Right lobe of liver (tissue), 6 donors: Measurements from ENCODE around the gene SP5. TPM values are rescaled to one million over a fixed set of nuclear protein-coding genes. Genes with fewer than 3 reads are reported as not detected.

Experiments used
- ATAC-seq, 4 donors: fragments of 200-7000 bp; cut with Tn5 transposase; one replicate each; pipeline ENCODE4 v1.9.1; 2020; ENCODE audit warnings: mild to moderate bottlenecking in 4 of 4, moderate library complexity in 4 of 4
- DNase-seq, 3 donors: peaks; one replicate each; pipeline ENCODE4 v3.0.0-alpha.2; 2020
- H3K27ac ChIP-seq, 3 donors: fragments of 200-600 bp; one replicate each; pipeline ENCODE4 v1.8.0; 2022
- H3K27me3 ChIP-seq, 2 donors: fragments of 200-600 bp; one replicate each; pipeline ENCODE4 v1.8.0; 2022
- H3K36me3 ChIP-seq, 4 donors: fragments of 200-600 bp; sonication (generic) in 1 of 4; one replicate each; pipeline versions ENCODE4 v1.5.1 to v1.8.0; 2017 to 2022; ENCODE audit warnings: control low read depth in 1 of 4
- H3K4me1 ChIP-seq, 4 donors: fragments of 200-600 bp; sonication (generic) in 1 of 4; one replicate each; pipeline versions ENCODE4 v1.5.1 to v1.8.0; 2017 to 2022; ENCODE audit warnings: control low read depth in 1 of 4
- H3K4me3 ChIP-seq, 3 donors: fragments of 200-600 bp; one replicate each; pipeline ENCODE4 v1.8.0; 2022
- H3K9me3 ChIP-seq, 4 donors: fragments of 200-600 bp; sonication (generic) in 1 of 4; one replicate each; pipeline versions ENCODE4 v1.5.1 to v1.8.0; 2017 to 2022; ENCODE audit warnings: control low read depth in 1 of 4
- POLR2A ChIP-seq: fragments of 450-650 bp; IDR thresholded peaks from one replicate; pipeline ENCODE4 v1.6.1; 2017; ENCODE audit warnings: antibody characterized with exemption, mild to moderate bottlenecking
- WGBS: methylation state at CpG from one replicate; pipeline ENCODE4 v1.1.6; 2018; ENCODE audit warnings: low coverage, low lambda C conversion rate; ENCODE audit not compliant: insufficient coverage; ENCODE audit errors: missing lambda C conversion rate; 5-methylcytosine and 5-hydroxymethylcytosine counted together
- intact Hi-C, 2 donors: fragments of 100-400 bp; cut with DNase I; formaldehyde crosslinking; loops; one replicate each; pipeline versions ENCODE4 v1.11.2 to v1.14.1; 2022
- total RNA-seq, 6 experiments: library from RNA; depleted of rRNA in 2 of 6; stranded (reverse); fragments of >200 nt in 2 of 6; fragmentation: NEBNext Ultra II Directional in 3 of 6; extraction: Animal tissue kit (Norgen Biotek cat#: 25700) in 3 of 6; gene quantifications; one replicate each; pipeline versions ENCODE4 v1.1.0 to v1.2.4, GENCODE V29; 2016 to 2023
- TF ChIP-seq, protein P1 (sequence below), 4 donors: fragments of 200-600 bp in 3 of 4; fragments of 450-650 bp in 1 of 4; IDR thresholded peaks; one replicate each; pipeline versions ENCODE4 v1.5.1 to v1.8.0; 2016 to 2022; ENCODE audit warnings: antibody characterized with exemption in 4 of 4, mild to moderate bottlenecking in 2 of 4
- donor health status: DM: no; HTN: yes; CAD: no.
- donor health status: DM: no; HTN: no; CAD: no.
- donor health status: DM: no; HTN: no; CAD: no.
- donor health status: DM: no; HTN: yes; CAD: no.
- donor health status: DM: no; HTN: yes; CAD: no.

SP5 gene
- total RNA-seq, 6 experiments from 2014 or later, result 1.4 to 16.0 (median 1.9) TPM

DNA sequence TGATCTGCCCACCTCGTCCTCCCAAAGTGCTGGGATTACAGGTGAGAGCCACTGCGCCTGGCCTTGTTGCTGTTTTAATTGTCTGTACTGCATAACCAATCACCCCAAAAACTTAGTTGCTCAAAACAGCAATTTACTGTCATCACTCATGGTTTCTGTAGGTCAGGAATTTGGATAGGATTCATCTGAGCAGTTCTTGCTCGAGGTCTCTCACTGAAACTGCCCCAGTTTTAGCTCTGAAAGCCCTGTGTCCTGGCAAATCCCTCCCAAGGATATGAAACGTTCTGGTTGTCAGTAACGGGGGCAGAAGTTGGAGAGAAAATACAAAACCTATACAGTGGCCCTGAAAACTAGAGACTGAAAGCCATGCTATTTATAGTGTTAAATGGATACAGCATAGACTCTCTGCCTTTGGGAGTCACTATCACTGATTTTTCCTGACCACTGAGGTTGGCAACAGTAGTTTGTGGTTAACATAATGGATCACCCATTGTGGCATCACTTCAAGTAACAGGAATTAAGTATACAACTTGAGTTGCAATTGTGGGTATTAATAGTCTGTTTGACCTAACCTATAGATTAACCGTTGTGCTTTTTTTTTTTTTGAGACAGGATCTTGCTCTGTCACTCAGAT lies 27.9 kb downstream of the SP5 start:
- intact Hi-C loops, result no loop called here
- WGBS, result 69% methylated on average over 4 of the region's 6 CpGs
- Histone ChIP-seq H3K27me3 (no peaks in the 10 kb centered on the region), H3K9me3 (no peaks in the 10 kb centered on the region), H3K4me3 (no peak overlapping the region), H3K27ac (no peak overlapping the region), H3K4me1 (peaks cover 0 to 9% (median 2%) of the 10 kb centered on the region in 4 donors), H3K36me3 (no peaks in the 10 kb centered on the region)
- no peak for TF ChIP-seq POLR2A
- TF ChIP-seq, protein P1, sequence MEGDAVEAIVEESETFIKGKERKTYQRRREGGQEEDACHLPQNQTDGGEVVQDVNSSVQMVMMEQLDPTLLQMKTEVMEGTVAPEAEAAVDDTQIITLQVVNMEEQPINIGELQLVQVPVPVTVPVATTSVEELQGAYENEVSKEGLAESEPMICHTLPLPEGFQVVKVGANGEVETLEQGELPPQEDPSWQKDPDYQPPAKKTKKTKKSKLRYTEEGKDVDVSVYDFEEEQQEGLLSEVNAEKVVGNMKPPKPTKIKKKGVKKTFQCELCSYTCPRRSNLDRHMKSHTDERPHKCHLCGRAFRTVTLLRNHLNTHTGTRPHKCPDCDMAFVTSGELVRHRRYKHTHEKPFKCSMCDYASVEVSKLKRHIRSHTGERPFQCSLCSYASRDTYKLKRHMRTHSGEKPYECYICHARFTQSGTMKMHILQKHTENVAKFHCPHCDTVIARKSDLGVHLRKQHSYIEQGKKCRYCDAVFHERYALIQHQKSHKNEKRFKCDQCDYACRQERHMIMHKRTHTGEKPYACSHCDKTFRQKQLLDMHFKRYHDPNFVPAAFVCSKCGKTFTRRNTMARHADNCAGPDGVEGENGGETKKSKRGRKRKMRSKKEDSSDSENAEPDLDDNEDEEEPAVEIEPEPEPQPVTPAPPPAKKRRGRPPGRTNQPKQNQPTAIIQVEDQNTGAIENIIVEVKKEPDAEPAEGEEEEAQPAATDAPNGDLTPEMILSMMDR (IDR thresholded peaks at IDR 0.05), result no peak
- ATAC-seq (no peak), DNase-seq (no peak)

DNA sequence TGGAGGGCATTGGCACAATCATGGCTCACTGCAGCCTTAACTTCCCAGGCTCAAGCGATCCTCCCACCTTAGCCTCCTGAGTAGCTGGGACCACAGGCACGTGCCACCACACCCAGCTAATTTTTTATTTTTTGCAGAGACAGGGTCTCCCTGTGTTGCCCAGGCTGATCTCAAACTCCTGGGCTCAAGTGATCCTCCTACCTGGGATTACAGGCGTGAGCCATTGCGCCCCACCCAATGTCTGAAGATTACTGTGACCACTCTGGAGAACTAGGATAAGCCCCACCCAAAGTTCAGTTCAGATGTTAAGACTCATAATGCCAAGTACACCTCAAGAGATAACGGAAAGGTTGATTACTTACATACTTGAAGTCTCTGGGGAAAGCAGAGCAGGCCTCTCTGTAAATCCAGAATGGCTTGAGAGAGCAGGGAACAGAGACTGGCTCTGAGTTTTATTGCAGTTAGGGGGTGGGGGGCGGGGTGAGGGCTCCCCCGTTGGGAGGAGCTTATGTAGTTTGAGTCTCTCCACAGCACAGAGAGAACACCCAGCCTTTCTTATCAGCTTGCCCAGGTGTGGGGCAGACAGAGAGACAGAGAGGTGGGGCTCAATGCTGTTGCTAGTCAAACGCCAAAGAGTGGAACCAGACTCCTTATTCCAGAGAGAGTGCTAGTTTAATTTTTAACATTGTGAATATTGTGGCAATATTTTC lies 28.5 kb downstream of the SP5 start:
- TF ChIP-seq, protein P1 (IDR thresholded peaks at IDR 0.05), result no peak
- TF ChIP-seq POLR2A, result no peak
- no peaks in the 10 kb centered on the region for H3K9me3 ChIP-seq
- DNase-seq (no peak), ATAC-seq (peak; percentile 46 to 78 (median 60))
- H3K27ac ChIP-seq, result peak overlapping the region in 2 of 3 donors; percentile 32 to 56
- intact Hi-C loops, result no loop called here
- H3K36me3 ChIP-seq, result no peaks in the 10 kb centered on the region
- peaks cover 0 to 9% (median 2%) of the 10 kb centered on the region in 4 donors for H3K4me1 ChIP-seq
- no peaks in the 10 kb centered on the region for H3K27me3 ChIP-seq
- 48% methylated on average over 7 of the region's 8 CpGs for WGBS
- peak overlapping the region in 2 of 3 donors; percentile 22 to 40 for H3K4me3 ChIP-seq

DNA sequence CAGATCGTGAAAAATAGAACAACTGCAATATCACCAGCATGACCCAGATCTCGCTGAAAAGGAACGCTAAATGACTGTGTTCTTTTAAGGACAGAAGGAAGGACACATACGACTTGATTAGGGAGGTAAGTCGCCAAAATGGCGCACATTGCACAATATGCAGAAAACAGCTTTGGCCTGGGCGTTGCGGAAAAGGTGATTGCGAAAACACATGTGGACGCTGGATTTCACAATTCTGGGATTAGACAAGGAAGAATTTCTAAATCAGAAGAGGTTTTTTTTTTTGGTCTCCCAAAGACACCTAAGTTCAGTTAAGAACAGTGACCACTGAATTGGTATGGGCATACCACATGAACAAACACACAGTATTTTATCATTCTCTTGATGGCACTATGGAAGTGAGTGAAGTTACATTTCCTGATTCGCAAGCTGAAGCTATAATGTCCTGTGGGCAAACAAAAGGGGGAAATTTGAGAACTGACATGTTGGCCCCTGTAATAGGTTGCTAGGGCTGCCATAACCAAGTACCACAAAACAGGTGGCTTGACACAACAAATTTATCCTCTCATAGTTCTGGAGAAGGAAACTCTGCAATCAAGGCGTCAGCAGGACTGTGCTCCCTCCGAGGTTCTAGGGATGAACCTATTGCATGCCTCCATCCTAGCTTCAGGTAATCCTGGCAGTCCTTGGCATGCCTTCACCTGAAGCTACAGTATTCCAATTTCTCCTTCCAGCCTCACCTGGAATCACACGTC lies 29.3 kb downstream of the SP5 start:
- H3K36me3 ChIP-seq, result no peaks in the 10 kb centered on the region
- no peaks in the 10 kb centered on the region for H3K9me3 ChIP-seq
- intact Hi-C loops, result no loop called here
- H3K4me1 ChIP-seq, result peaks cover 0 to 9% (median 2%) of the 10 kb centered on the region in 4 donors
- DNase-seq (peak; percentile 66 to 85 (median 68)), ATAC-seq (peak; percentile 66 to 91 (median 83))
- no peak for TF ChIP-seq POLR2A
- TF ChIP-seq, protein P1 (IDR thresholded peaks at IDR 0.05), result no peak
- H3K4me3 ChIP-seq, result peak overlapping the region in 2 of 3 donors; percentile 22 to 40
- WGBS, result 38% methylated on average over 13 of the region's 14 CpGs
- H3K27ac ChIP-seq, result peak overlapping the region in 2 of 3 donors; percentile 32 to 56
- no peaks in the 10 kb centered on the region for H3K27me3 ChIP-seq

DNA sequence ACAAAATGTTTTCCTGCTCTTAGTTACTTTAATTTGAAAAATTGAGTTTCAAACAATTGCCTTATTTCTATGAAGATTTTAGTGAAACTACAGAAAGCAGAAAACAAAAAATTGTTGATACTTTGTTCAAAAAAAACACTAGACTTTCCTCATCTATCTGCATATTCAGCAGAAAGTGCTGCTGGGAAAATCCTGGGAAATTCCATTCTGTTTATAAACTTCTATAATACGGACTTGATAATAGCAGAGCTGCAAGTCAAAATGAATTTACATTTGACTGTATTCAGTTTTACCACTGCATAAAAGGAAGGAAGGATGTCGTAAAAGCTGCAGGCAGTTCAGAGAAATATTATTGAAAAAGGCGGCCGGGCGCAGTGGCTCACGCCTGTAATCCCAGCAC lies 30.2 kb downstream of the SP5 start:
- Histone ChIP-seq H3K36me3 (no peaks in the 10 kb centered on the region), H3K27me3 (no peaks in the 10 kb centered on the region), H3K27ac (no peak overlapping the region), H3K9me3 (no peaks in the 10 kb centered on the region), H3K4me3 (no peak overlapping the region), H3K4me1 (peaks cover 0 to 9% (median 2%) of the 10 kb centered on the region in 4 donors)
- 50% methylated on average over 6 of the region's 6 CpGs for WGBS
- TF ChIP-seq, protein P1 (IDR thresholded peaks at IDR 0.05), result no peak
- TF ChIP-seq POLR2A, result no peak
- ATAC-seq (no peak), DNase-seq (no peak)
- intact Hi-C loops, result no loop called here
